Measurements from ENCODE around the gene C11orf98.
A peak's percentile ranks its signal among the peaks of the same experiment; 100 is the strongest.

C11orf98 gene

DNA sequence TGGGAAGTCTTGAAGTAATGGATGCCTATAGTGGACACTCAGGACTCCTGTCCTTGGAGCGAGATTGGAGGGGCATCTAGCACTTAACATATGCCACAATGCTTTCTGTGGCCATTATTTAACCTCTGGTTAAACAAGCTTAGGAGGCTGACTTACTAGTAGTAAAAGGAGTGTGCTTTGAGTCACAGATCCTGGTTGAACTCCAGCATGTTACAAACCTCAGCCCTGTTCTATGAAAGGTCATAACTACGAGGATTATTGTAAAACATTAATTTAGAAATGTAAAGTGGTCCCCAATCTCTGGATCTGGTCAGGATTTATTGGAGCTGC is 8.2 kb upstream of the C11orf98 start:
- no peak for DNase-seq
- peak overlapping the region; percentile 38 for H3K27ac ChIP-seq
- no peaks in the 10 kb centered on the region for H3K9me3 ChIP-seq (ENCODE audit: severe bottlenecking)
- peaks cover 58% of the 10 kb centered on the region for H3K36me3 ChIP-seq
- H3K27me3 ChIP-seq (ENCODE audit: insufficient read depth, low read depth, severe bottlenecking) = no peaks in the 10 kb centered on the region
- TF ChIP-seq, protein P1, sequence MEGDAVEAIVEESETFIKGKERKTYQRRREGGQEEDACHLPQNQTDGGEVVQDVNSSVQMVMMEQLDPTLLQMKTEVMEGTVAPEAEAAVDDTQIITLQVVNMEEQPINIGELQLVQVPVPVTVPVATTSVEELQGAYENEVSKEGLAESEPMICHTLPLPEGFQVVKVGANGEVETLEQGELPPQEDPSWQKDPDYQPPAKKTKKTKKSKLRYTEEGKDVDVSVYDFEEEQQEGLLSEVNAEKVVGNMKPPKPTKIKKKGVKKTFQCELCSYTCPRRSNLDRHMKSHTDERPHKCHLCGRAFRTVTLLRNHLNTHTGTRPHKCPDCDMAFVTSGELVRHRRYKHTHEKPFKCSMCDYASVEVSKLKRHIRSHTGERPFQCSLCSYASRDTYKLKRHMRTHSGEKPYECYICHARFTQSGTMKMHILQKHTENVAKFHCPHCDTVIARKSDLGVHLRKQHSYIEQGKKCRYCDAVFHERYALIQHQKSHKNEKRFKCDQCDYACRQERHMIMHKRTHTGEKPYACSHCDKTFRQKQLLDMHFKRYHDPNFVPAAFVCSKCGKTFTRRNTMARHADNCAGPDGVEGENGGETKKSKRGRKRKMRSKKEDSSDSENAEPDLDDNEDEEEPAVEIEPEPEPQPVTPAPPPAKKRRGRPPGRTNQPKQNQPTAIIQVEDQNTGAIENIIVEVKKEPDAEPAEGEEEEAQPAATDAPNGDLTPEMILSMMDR (IDR thresholded peaks at IDR 0.05; ENCODE audit: low read depth, low read length) = no peak
- no peak overlapping the region for H3K4me3 ChIP-seq (ENCODE audit: low read depth, low read length)

- Histone ChIP-seq H3K27me3 (ENCODE audit: insufficient read depth, low read depth, severe bottlenecking) (no peaks in the 10 kb centered on the region), H3K36me3 (peaks cover 58% of the 10 kb centered on the region), H3K4me3 (ENCODE audit: low read depth, low read length) (peak within 1 kb of the TSS; percentile 93), H3K9me3 (ENCODE audit: severe bottlenecking) (no peaks in the 10 kb centered on the region), H3K27ac (peak within 1 kb of the TSS; percentile 88)
- DNase-seq = peak; percentile 88
- TF ChIP-seq, protein P1 (IDR thresholded peaks at IDR 0.05; ENCODE audit: low read depth, low read length) = no peak
These were observed 6.8 kb upstream of the C11orf98 start, which contains the start of the genes LBHD1 and UQCC3 for GRCh38 chr11:62671608-62672389. Gene LBHD1, minus strand, starts transcription at chr11:62672267. Its CDS starts 2,236 bp downstream, at chr11:62670031. Gene UQCC3, plus strand, starts transcription at chr11:62671673. Its CDS starts 73 bp downstream, at chr11:62671746.

- peaks cover 58% of the 10 kb centered on the region for H3K36me3 ChIP-seq
- no peaks in the 10 kb centered on the region for H3K9me3 ChIP-seq (ENCODE audit: severe bottlenecking)
- H3K27ac ChIP-seq = peak overlapping the region; percentile 88
- H3K27me3 ChIP-seq (ENCODE audit: insufficient read depth, low read depth, severe bottlenecking) = no peaks in the 10 kb centered on the region
- TF ChIP-seq, protein P1 (IDR thresholded peaks at IDR 0.05; ENCODE audit: low read depth, low read length) = no peak
- H3K4me3 ChIP-seq (ENCODE audit: low read depth, low read length) = peak overlapping the region; percentile 93
- DNase-seq = no peak
These were observed 6.2 kb upstream of the C11orf98 start for GRCh38 chr11:62671236-62671607.

DNA sequence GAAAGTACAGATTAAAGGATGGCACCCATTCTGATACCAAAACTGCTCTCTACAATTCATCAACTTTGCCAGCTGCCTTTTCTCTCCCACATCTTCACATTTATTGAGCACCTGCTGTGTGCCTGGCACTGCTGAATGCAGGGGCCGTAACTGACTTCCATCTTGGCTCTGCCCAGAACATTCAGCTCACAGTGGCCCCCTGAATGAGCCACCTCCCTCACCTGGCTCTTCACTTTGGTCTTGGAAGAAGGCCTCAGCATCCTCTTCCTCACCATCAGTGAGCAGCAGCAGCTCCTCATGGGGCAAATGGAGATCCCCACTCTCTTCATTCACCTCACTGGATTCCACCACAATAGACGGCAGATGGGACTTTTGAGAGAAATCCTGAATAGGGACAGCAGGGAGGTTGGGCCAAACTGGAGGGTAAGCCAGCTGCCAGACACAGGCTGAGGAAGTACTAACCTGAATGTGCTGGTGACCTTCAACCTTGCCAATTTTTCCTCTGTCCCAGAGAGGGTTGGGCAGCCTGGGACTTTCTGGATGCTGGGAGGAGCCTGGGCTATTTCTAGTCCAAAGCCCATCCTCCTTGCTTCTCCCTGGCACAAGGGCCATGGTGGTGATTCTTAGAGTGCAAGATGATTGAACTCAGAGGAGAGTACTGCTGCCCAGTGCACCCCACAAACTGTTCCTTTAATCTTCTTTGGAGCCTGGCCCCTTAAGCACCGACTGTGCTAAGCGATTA is 4.6 kb upstream of the C11orf98 start:
- no peaks in the 10 kb centered on the region for H3K9me3 ChIP-seq (ENCODE audit: severe bottlenecking)
- peak; percentile 79 for DNase-seq
- peaks cover 53% of the 10 kb centered on the region for H3K36me3 ChIP-seq
- H3K27ac ChIP-seq = peak overlapping the region; percentile 88
- no peaks in the 10 kb centered on the region for H3K27me3 ChIP-seq (ENCODE audit: insufficient read depth, low read depth, severe bottlenecking)
- TF ChIP-seq, protein P1 (IDR thresholded peaks at IDR 0.05; ENCODE audit: low read depth, low read length) = no peak
- peak overlapping the region; percentile 34 for H3K4me3 ChIP-seq (ENCODE audit: low read depth, low read length)

DNA sequence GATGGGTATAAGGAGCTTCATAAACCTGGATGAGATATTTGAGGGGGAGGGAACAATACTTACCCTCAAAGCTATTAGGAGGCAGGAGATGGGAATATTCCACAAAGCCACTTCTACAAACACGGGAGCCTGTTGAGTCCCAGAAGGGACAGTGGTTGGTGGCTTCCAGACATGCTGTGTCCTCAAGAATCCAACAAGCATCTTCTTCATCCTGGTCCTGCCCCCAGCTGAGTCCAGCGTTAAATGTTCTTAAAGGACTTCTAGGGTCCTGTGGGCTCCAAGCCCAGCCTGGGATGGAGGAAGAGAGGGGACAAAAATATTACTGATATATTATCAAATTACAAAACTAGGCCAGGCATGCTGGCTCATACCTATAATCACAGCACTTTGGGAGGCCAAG is 2.5 kb upstream of the C11orf98 start:
- TF ChIP-seq, protein P1 (IDR thresholded peaks at IDR 0.05; ENCODE audit: low read depth, low read length) = no peak
- no peaks in the 10 kb centered on the region for H3K9me3 ChIP-seq (ENCODE audit: severe bottlenecking)
- no peak overlapping the region for H3K4me3 ChIP-seq (ENCODE audit: low read depth, low read length)
- peak overlapping the region; percentile 87 for H3K27ac ChIP-seq
- DNase-seq = no peak
- H3K27me3 ChIP-seq (ENCODE audit: insufficient read depth, low read depth, severe bottlenecking) = no peaks in the 10 kb centered on the region
- H3K36me3 ChIP-seq = peaks cover 44% of the 10 kb centered on the region
